Gastroesophageal sphincter (tissue), 4 donors: Measurements from ENCODE around the gene FAM13A. TPM values are rescaled to one million over a fixed set of nuclear protein-coding genes. Genes with fewer than 3 reads are reported as not detected.

ENCODE experiments used
- ATAC-seq: fragments of 150-250 bp; one replicate; pipeline ENCODE4 v1.9.1; 2016; ENCODE audit warnings: mild to moderate bottlenecking, moderate library complexity
- H3K27ac ChIP-seq, 4 donors: fragments of 200-600 bp; sonication (generic) in 3 of 4; 1 replicate in 3 of 4; 2 replicates in 1 of 4; pipeline ENCODE4 v1.5.1; 2016 to 2019
- H3K27me3 ChIP-seq: fragments of 200-600 bp; sonication (generic); one replicate; pipeline ENCODE4 v1.5.1; 2019
- H3K36me3 ChIP-seq, 2 donors: fragments of 200-600 bp; sonication (generic); one replicate each; pipeline ENCODE4 v1.5.1; 2019; ENCODE audit warnings: control low read depth in 1 of 2
- H3K4me1 ChIP-seq, 3 donors: fragments of 200-600 bp; sonication (generic); 1 replicate in 2 of 3; 2 replicates in 1 of 3; pipeline ENCODE4 v1.5.1; 2016 to 2019; ENCODE audit warnings: control low read depth in 2 of 3
- H3K4me3 ChIP-seq, 2 donors: fragments of 200-600 bp; sonication (generic); one replicate each; pipeline ENCODE4 v1.5.1; 2019; ENCODE audit warnings: mild to moderate bottlenecking in 1 of 2, moderate library complexity in 1 of 2
- H3K9me3 ChIP-seq, 3 donors: fragments of 200-600 bp; sonication (generic); one replicate each; pipeline ENCODE4 v1.5.1; 2017 to 2019; ENCODE audit warnings: control low read depth in 2 of 3
- CTCF ChIP-seq, 4 experiments: fragments of 200-600 bp in 2 of 4; fragments of 450-650 bp in 2 of 4; sonication (generic) in 1 of 4; IDR thresholded peaks; one replicate each; pipeline ENCODE4 v1.5.1; 2017 to 2019; ENCODE audit warnings: antibody characterized with exemption in 4 of 4, mild to moderate bottlenecking in 2 of 4, moderate library complexity in 2 of 4
- EP300 ChIP-seq: sonication (generic); formaldehyde crosslinking; IDR thresholded peaks from one replicate; pipeline ENCODE4 v1.6.1; 2017; ENCODE audit warnings: antibody characterized with exemption, mild to moderate bottlenecking
- POLR2A ChIP-seq, 2 donors: fragments of 450-650 bp; IDR thresholded peaks; one replicate each; pipeline ENCODE4 v1.6.1; 2017; ENCODE audit warnings: antibody characterized with exemption in 2 of 2, mild to moderate bottlenecking in 2 of 2, moderate library complexity in 1 of 2
- POLR2AphosphoS5 ChIP-seq: sonication (generic); formaldehyde crosslinking; IDR thresholded peaks from one replicate; pipeline ENCODE4 v1.6.1; 2017; ENCODE audit warnings: antibody characterized with exemption
- WGBS, 2 donors: methylation state at CpG; one replicate each; pipeline ENCODE4 v1.1.5; 2018; ENCODE audit warnings: low coverage in 1 of 2; 5-methylcytosine and 5-hydroxymethylcytosine counted together
- total RNA-seq, 4 donors: library from RNA; depleted of rRNA; stranded (reverse); fragments of >200 nt; gene quantifications; one replicate each; pipeline ENCODE4 v1.1.0, GENCODE V29; 2016

FAM13A gene
- total RNA-seq, 4 donors from 2014 or later: 22.8 to 46.9 (median 35.2) TPM

- ATAC-seq: no peak
- Histone ChIP-seq H3K4me1 (peaks cover 0 to 47% (median 0%) of the 10 kb centered on the region in 3 donors), H3K36me3 (no peaks in the 10 kb centered on the region), H3K4me3 (no peak overlapping the region), H3K27me3 (no peaks in the 10 kb centered on the region), H3K9me3 (no peaks in the 10 kb centered on the region), H3K27ac (no peak overlapping the region)
- 35 to 60% methylated on average over 5 of the region's 5 CpGs for WGBS, 2 donors
- TF ChIP-seq CTCF (IDR thresholded peaks at IDR 0.05) (no peak), EP300 (no peak), POLR2AphosphoS5 (no peak), POLR2A (IDR thresholded peaks at IDR 0.05) (no peak)
These were observed 247.3 kb downstream of the FAM13A start for GRCh38 chr4:88809576-88810219.

- Histone ChIP-seq H3K4me3 (no peak overlapping the region), H3K27ac (no peak overlapping the region), H3K36me3 (no peaks in the 10 kb centered on the region), H3K4me1 (peaks cover 0 to 41% (median 0%) of the 10 kb centered on the region in 3 donors), H3K27me3 (no peaks in the 10 kb centered on the region), H3K9me3 (no peaks in the 10 kb centered on the region)
- TF ChIP-seq EP300 (no peak), POLR2A (IDR thresholded peaks at IDR 0.05) (no peak), POLR2AphosphoS5 (no peak), CTCF (IDR thresholded peaks at IDR 0.05) (no peak)
- ATAC-seq: no peak
- WGBS, 2 donors: 80 to 81% methylated on average over 2 of the region's 2 CpGs
These were observed 247.9 kb downstream of the FAM13A start for GRCh38 chr4:88809101-88809500.

GRCh38 chr4:88807499-88807898 is 249.5 kb downstream of the FAM13A start:
- Histone ChIP-seq H3K27ac (no peak overlapping the region), H3K27me3 (no peaks in the 10 kb centered on the region), H3K9me3 (no peaks in the 10 kb centered on the region), H3K4me3 (no peak overlapping the region), H3K36me3 (no peaks in the 10 kb centered on the region), H3K4me1 (peaks cover 0 to 55% (median 0%) of the 10 kb centered on the region in 3 donors)
- no peak for ATAC-seq
- WGBS, 2 donors: 67 to 72% methylated on average over 4 of the region's 4 CpGs
- TF ChIP-seq POLR2AphosphoS5 (no peak), CTCF (IDR thresholded peaks at IDR 0.05) (no peak), POLR2A (IDR thresholded peaks at IDR 0.05) (no peak), EP300 (no peak)

- Histone ChIP-seq H3K4me3 (no peak overlapping the region), H3K36me3 (peaks cover 0 to 10% of the 10 kb centered on the region in 2 donors), H3K9me3 (no peaks in the 10 kb centered on the region), H3K27me3 (no peaks in the 10 kb centered on the region), H3K27ac (peak overlapping the region in 2 of 4 donors; percentile 24 to 58), H3K4me1 (peaks cover 0 to 36% (median 0%) of the 10 kb centered on the region in 3 donors)
- no peak for TF ChIP-seq EP300
- no peak for TF ChIP-seq CTCF (IDR thresholded peaks at IDR 0.05)
- TF ChIP-seq POLR2AphosphoS5: no peak
- no peak for TF ChIP-seq POLR2A (IDR thresholded peaks at IDR 0.05)
- 84 to 96% methylated on average over 2 of the region's 2 CpGs for WGBS, 2 donors
- ATAC-seq: no peak
These were observed 252.8 kb downstream of the FAM13A start for GRCh38 chr4:88804234-88804633.

GRCh38 chr4:88803600-88804096 is 253.3 kb downstream of the FAM13A start:
- Histone ChIP-seq H3K9me3 (no peaks in the 10 kb centered on the region), H3K36me3 (peaks cover 0 to 10% of the 10 kb centered on the region in 2 donors), H3K27me3 (no peaks in the 10 kb centered on the region), H3K4me1 (peaks cover 0 to 30% (median 0%) of the 10 kb centered on the region in 3 donors), H3K27ac (peak overlapping the region in 3 of 4 donors; percentile 7 to 58 (median 24)), H3K4me3 (no peak overlapping the region)
- TF ChIP-seq CTCF (IDR thresholded peaks at IDR 0.05) (no peak), POLR2AphosphoS5 (peak; percentile 81)
- peak; percentile 93 for ATAC-seq
- WGBS, 2 donors: 25 to 68% methylated on average over 2 to 5 of the region's 5 CpGs
